K562 (cell line): Measurements from ENCODE around the gene NCCRP1. TPM values are rescaled to one million over a fixed set of nuclear protein-coding genes. Genes with fewer than 3 reads are reported as not detected.

Experiments used
- ATAC-seq: fragments of 200-7000 bp; cut with Tn5 transposase; 3 replicates; pipeline ENCODE4 v1.9.1; 2020; ENCODE audit warnings: moderate library complexity
- BruUV-seq: library from RNA; stranded (reverse); fragments of 400-500 nt; replicated peaks from 2 replicates; lab custom pipeline; 2021; lab: Mats Ljungman, UMichigan
- CTCF ChIA-PET: fragments of 300-600 bp; formaldehyde crosslinking; extraction: SDS; loops from one replicate; lab custom pipeline; 2021; ENCODE audit warnings: low intra/inter-chr PET ratio; lab: Yijun Ruan, JAX
- POLR2A ChIA-PET: fragments of 300-600, 350-650 bp; sonication (Branson Sonifier 250); formaldehyde crosslinking; extraction: SDS; loops from one replicate; lab custom pipeline; 2021; ENCODE audit warnings: antibody characterized with exemption, inconsistent platforms; lab: Yijun Ruan, JAX
- DNase-seq, 4 experiments: peaks; one replicate each; pipeline versions ENCODE4 v3.0.0 to v3.0.0-alpha.2; 2011 to 2018; ENCODE audit warnings: low spot score in 3 of 4, mixed read lengths in 3 of 4; ENCODE audit errors: extremely low read depth in 1 of 4
- FAIRE-seq: peaks from 2 replicates; lab custom pipeline; 2011; peaks lifted over from hg19 to GRCh38; lab: Jason Lieb, UNC
- H2AFZ ChIP-seq: 2 replicates; pipeline ENCODE4 v1.6.0; 2011; ENCODE audit warnings: low read depth, low read length, control low read depth, inconsistent platforms
- H3K27ac ChIP-seq: fragments of 200-600 bp; 3 replicates; pipeline ENCODE4 v1.8.0; 2011; ENCODE audit warnings: low read depth, mild to moderate bottlenecking, control low read depth, inconsistent platforms, low read length, moderate library complexity, mixed read lengths; ENCODE audit errors: extremely low read depth
- H3K27me3 ChIP-seq, 2 experiments: fragments of 300-600 bp in 1 of 2; 2 replicates in 1 of 2; 3 replicates in 1 of 2; pipeline versions ENCODE4 v1.6.0 to v1.8.0; 2011; ENCODE audit warnings: inconsistent platforms in 2 of 2, low read length in 2 of 2, mild to moderate bottlenecking in 1 of 2, mixed read lengths in 1 of 2, moderate library complexity in 1 of 2; ENCODE audit not compliant: control insufficient read depth in 2 of 2, insufficient read depth in 2 of 2
- H3K36me3 ChIP-seq: fragments of 300-600 bp; 3 replicates; pipeline ENCODE4 v1.8.0; 2011; ENCODE audit warnings: mild to moderate bottlenecking, low read length, inconsistent platforms; ENCODE audit not compliant: control insufficient read depth, insufficient read depth
- H3K4me1 ChIP-seq, 2 experiments: fragments of 200-600 bp in 1 of 2; replicated peaks in 1 of 2; 2 replicates in 1 of 2; 3 replicates in 1 of 2; pipeline versions ENCODE4 v1.5.1 to v1.8.0; 2011; ENCODE audit warnings: inconsistent platforms in 2 of 2, low read length in 2 of 2, mild to moderate bottlenecking in 1 of 2, mixed read lengths in 1 of 2, moderate library complexity in 1 of 2; ENCODE audit not compliant: control insufficient read depth in 2 of 2, insufficient read depth in 2 of 2
- H3K4me2 ChIP-seq: 2 replicates; pipeline ENCODE4 v1.6.1; 2011; ENCODE audit warnings: low read length, control low read depth, inconsistent platforms, mixed read lengths; ENCODE audit not compliant: insufficient read depth
- H3K4me3 ChIP-seq: fragments of 200-600 bp; sonication (generic), shearing (Covaris generic); 2 replicates; pipeline ENCODE4 v1.5.1; 2016; ENCODE audit warnings: control low read depth, inconsistent platforms
- H3K79me2 ChIP-seq: fragments of 200-600 bp; 3 replicates; pipeline ENCODE4 v1.8.0; 2011; ENCODE audit warnings: low read length, inconsistent platforms; ENCODE audit not compliant: control insufficient read depth, insufficient read depth
- H3K9ac ChIP-seq, 2 experiments: 2 replicates each; pipeline versions ENCODE4 v1.6.0 to v1.6.1; 2011; ENCODE audit warnings: low read depth in 2 of 2, low read length in 2 of 2, control low read depth in 1 of 2, inconsistent platforms in 1 of 2, mild to moderate bottlenecking in 1 of 2, mixed read lengths in 1 of 2; ENCODE audit not compliant: insufficient read depth in 1 of 2
- H3K9me1 ChIP-seq: one replicate; pipeline ENCODE4 v1.6.0; 2011; ENCODE audit warnings: inconsistent platforms, mild to moderate bottlenecking, low read length, moderate library complexity; ENCODE audit not compliant: control insufficient read depth, insufficient read depth
- H3K9me3 ChIP-seq: replicated peaks from 2 replicates; pipeline ENCODE4 v1.5.1; 2011; ENCODE audit warnings: low read depth, low read length, inconsistent platforms; ENCODE audit not compliant: control insufficient read depth, insufficient read depth
- H4K20me1 ChIP-seq: replicated peaks from 2 replicates; pipeline ENCODE4 v1.6.1; 2011; ENCODE audit warnings: low read length, inconsistent platforms, mixed read lengths; ENCODE audit not compliant: control insufficient read depth, insufficient read depth
- ADNP ChIP-seq: fragments of 200-800 bp; sonication (Bioruptor generic); IDR thresholded peaks from 2 replicates; pipeline ENCODE4 v1.6.1; 2016; ENCODE audit warnings: missing genetic modification characterization, missing compliant biosample characterization
- BCLAF1 ChIP-seq, 2 experiments: fragments of 450-650 bp in 1 of 2; IDR thresholded peaks; 2 replicates each; pipeline ENCODE4 v1.6.1; 2011 to 2017; ENCODE audit warnings: low read depth in 2 of 2, antibody characterized with exemption in 1 of 2, borderline replicate concordance in 1 of 2, low read length in 1 of 2, mild to moderate bottlenecking in 1 of 2, mixed read lengths in 1 of 2; ENCODE audit not compliant: control insufficient read depth in 1 of 2
- BCOR ChIP-seq: fragments of 450-650 bp; IDR thresholded peaks from 2 replicates; pipeline ENCODE4 v1.6.1; 2016
- CBX1 ChIP-seq: sonication (generic); IDR thresholded peaks from 2 replicates; pipeline ENCODE4 v1.6.1; 2016; ENCODE audit warnings: antibody characterized with exemption, low read depth, mild to moderate bottlenecking
- CHD4 ChIP-seq: fragments of 200-600 bp; sonication (generic); IDR thresholded peaks from 3 replicates; pipeline ENCODE4 v1.6.1; 2012; ENCODE audit warnings: low read depth, mild to moderate bottlenecking, mixed read lengths, low read length, inconsistent platforms; ENCODE audit not compliant: insufficient read depth, insufficient replicate concordance, poor library complexity, severe bottlenecking
- GTF3C2 ChIP-seq: IDR thresholded peaks from 3 replicates; pipeline ENCODE4 v1.6.1; 2011; ENCODE audit warnings: borderline replicate concordance, mild to moderate bottlenecking, moderate library complexity; ENCODE audit not compliant: insufficient read length; ENCODE audit errors: extremely low read depth
- KDM1A ChIP-seq, 2 experiments: fragments of 450-650 bp; IDR thresholded peaks; 2 replicates each; pipeline ENCODE4 v1.6.1; 2016; ENCODE audit warnings: mild to moderate bottlenecking in 2 of 2
- NEUROD1 ChIP-seq: fragments of 150-350 bp; IDR thresholded peaks from 2 replicates; pipeline ENCODE4 v1.6.1; 2014; ENCODE audit warnings: borderline replicate concordance, low read length, low read depth; ENCODE audit not compliant: partially characterized antibody
- RBM25 ChIP-seq: fragments of 200-400 bp; formaldehyde crosslinking; IDR thresholded peaks from 2 replicates; pipeline ENCODE4 v1.6.1; 2018; ENCODE audit warnings: low read length, low read depth, moderate library complexity; ENCODE audit not compliant: severe bottlenecking
- SMARCA5 ChIP-seq: fragments of 450-650 bp; IDR thresholded peaks from 2 replicates; pipeline ENCODE4 v1.6.1; 2016
- SPI1 ChIP-seq: IDR thresholded peaks from 2 replicates; pipeline ENCODE4 v1.6.1; 2011; ENCODE audit warnings: low read depth, low read length, control low read depth, borderline replicate concordance
- ZFP36 ChIP-seq: fragments of 150-350 bp; IDR thresholded peaks from 2 replicates; pipeline ENCODE4 v1.6.1; 2018; ENCODE audit warnings: low read length, low read depth; ENCODE audit not compliant: partially characterized antibody
- ZNF121 ChIP-seq: sonication (generic); formaldehyde crosslinking; conservative IDR thresholded peaks from 2 replicates; pipeline ENCODE4 v1.8.0; 2022; ENCODE audit warnings: missing genetic modification reagents
- ZNF384 ChIP-seq: IDR thresholded peaks from 2 replicates; pipeline ENCODE4 v1.6.1; 2012; ENCODE audit warnings: low read depth, low read length, improper control_type of control experiment
- WGBS: fragments of 100-300 bp; shearing (Covaris generic); methylation state at CpG from one replicate; pipeline ENCODE4 v1.1.6; 2016; ENCODE audit warnings: low coverage, mixed read lengths; ENCODE audit not compliant: insufficient coverage; ENCODE audit errors: missing lambda C conversion rate; 5-methylcytosine and 5-hydroxymethylcytosine counted together
- in situ Hi-C: fragments of 300-500 bp; cut with MboI; formaldehyde crosslinking; loops from 4 replicates; pipeline ENCODE4 v1.15.0; 2018; ENCODE audit warnings: inconsistent platforms, mixed read lengths
- intact Hi-C: fragments of 100-400 bp; cut with micrococcal nuclease; formaldehyde crosslinking; loops from 2 replicates; pipeline ENCODE4 v1.14.2; 2022
- polyA plus RNA-seq, 8 experiments: library from polyadenylated mRNA; depleted of rRNA in 4 of 8; stranded (reverse) in 5 of 8; unstranded in 3 of 8; fragments of >200 nt; fragmentation: Nextera tagmentation in 2 of 8; fragmentation: Illumina TruSeq in 1 of 8; extraction: Ambion mirVana in 2 of 8; extraction: Trizol in 1 of 8; gene quantifications; 2 replicates each; pipeline versions ENCODE4 v1.2.1 to v1.2.3, GENCODE V29; 2011 to 2014; ENCODE audit warnings: inconsistent platforms in 1 of 8, missing spikeins in 1 of 8
- total RNA-seq, 7 experiments: library from RNA; depleted of rRNA in 6 of 7; stranded (reverse); fragments of >200 nt in 6 of 7; fragmentation: Illumina TruSeq in 2 of 7; extraction: Trizol in 2 of 7; gene quantifications; 2 replicates each; pipeline versions ENCODE4 v1.2.1 to v1.2.3, GENCODE V29; 2011 to 2021; ENCODE audit warnings: low replicate concordance in 1 of 7

Gene NCCRP1
- total and polyA plus RNA-seq, 9 of the 15 experiments (the other 6 are each of a cell fraction or from before 2014, with no cell fraction given) = 0.05 TPM; not detected in 8

- TF ChIP-seq ZFP36 = peak; percentile 82
- TF ChIP-seq BCOR = peak; percentile 88
- peak; percentile 66 to 80 for TF ChIP-seq KDM1A (IDR thresholded peaks at IDR 0.05)
- TF ChIP-seq BCLAF1 (IDR thresholded peaks at IDR 0.05; ENCODE audit: borderline replicate concordance in 1 of 2, control insufficient read depth in 1 of 2, low read depth in 2 of 2, low read length in 1 of 2) = no peak
- TF ChIP-seq ZNF121 (CRISPR knock-in tag) = peak; percentile 89
- peak; percentile 25 for TF ChIP-seq CHD4
- TF ChIP-seq GTF3C2 = no peak
- peak; percentile 77 for TF ChIP-seq RBM25
- TF ChIP-seq ADNP (tag) = peak; percentile 86
- no peak for TF ChIP-seq NEUROD1
- TF ChIP-seq ZNF384 = no peak
- peak; percentile 73; the same call in 1 of the 2 replicates for TF ChIP-seq SMARCA5
- TF ChIP-seq CBX1 = 0 out of 2 replicates have a peak, but pooled peaks have one; percentile 21
- TF ChIP-seq SPI1 = 0 out of 2 replicates have a peak, but pooled peaks have one; percentile 16
- Histone ChIP-seq H4K20me1 (0 out of 2 replicates have a peak, but pooled peaks cover 4% of the 10 kb centered on the region), H3K36me3 (no peaks in the 10 kb centered on the region), H3K4me3 (no peak overlapping the region), H3K79me2 (no peaks in the 10 kb centered on the region), H2AFZ (no peak overlapping the region), H3K9me3 (no peaks in the 10 kb centered on the region), H3K4me1 (peaks cover 0 to 30% of the 10 kb centered on the region in 2 experiments; a peak in 3 of 5 replicates), H3K9ac (peak overlapping the region in 1 of 2 experiments; percentile 8; a peak in 1 of 4 replicates), H3K27ac (no peak overlapping the region), H3K4me2 (no peak overlapping the region), H3K27me3 (peaks cover 3 to 27% of the 10 kb centered on the region in 2 experiments; a peak in 2 of 5 replicates), H3K9me1 (no peaks in the 10 kb centered on the region)
- ATAC-seq = no peak
- DNase-seq = no peak
- ChIA-PET POLR2A (interaction anchor here (0.7 to 0.9 kb wide), 3 partner anchors 10 to 62 kb away, joined by 3 to 5 read pairs (median 3); no protein-coding TSS in a partner anchor), CTCF (no interaction called here)
- 14% methylated on average over 9 of the region's 9 CpGs for WGBS
- in situ Hi-C loops = loop anchor here (5.0 kb wide), 2 partner anchors 73 to 228 kb away; no protein-coding TSS in a partner anchor
- BruUV-seq = no TSS peak
- FAIRE-seq = no peak
- intact Hi-C loops = no loop called here
Measured at GRCh38 chr19:39194832-39195542, 1.8 kb upstream of the NCCRP1 start.
